Central memory CD4-positive, alpha-beta T cell (primary cell): ENCODE results near the gene NBPF3.

Experiments
- DNase-seq: peaks from one replicate; pipeline ENCODE4 v3.0.0; 2022

The NBPF3 gene

GRCh38 chr1:21520899-21521716 is 81.2 kb downstream of the NBPF3 start:
- DNase-seq: no peak

GRCh38 chr1:21521717-21522060 is 81.8 kb downstream of the NBPF3 start:
- no peak for DNase-seq

- DNase-seq: no peak
Measured at GRCh38 chr1:21522525-21523038, 82.6 kb downstream of the NBPF3 start.

GRCh38 chr1:21523297-21523813 is 83.4 kb downstream of the NBPF3 start:
- no peak for DNase-seq

- no peak for DNase-seq
Measured at GRCh38 chr1:21524220-21524619, 84.3 kb downstream of the NBPF3 start.

GRCh38 chr1:21524686-21525339 is 84.9 kb downstream of the NBPF3 start:
- DNase-seq: no peak

- DNase-seq: no peak
Measured at GRCh38 chr1:21525340-21525717, 85.4 kb downstream of the NBPF3 start.

GRCh38 chr1:21526441-21526840 is 86.5 kb downstream of the NBPF3 start:
- no peak for DNase-seq

- no peak for DNase-seq
Measured at GRCh38 chr1:21530368-21531016, 90.6 kb downstream of the NBPF3 start.

GRCh38 chr1:21531241-21531640 is 91.3 kb downstream of the NBPF3 start:
- no peak for DNase-seq

- DNase-seq: no peak
Measured at GRCh38 chr1:21532496-21532895, 92.6 kb downstream of the NBPF3 start.

GRCh38 chr1:21532992-21533534 is 93.1 kb downstream of the NBPF3 start:
- DNase-seq: no peak

GRCh38 chr1:21534146-21534545 is 94.2 kb downstream of the NBPF3 start:
- DNase-seq: no peak
